ACC112 (cell line): ENCODE measurements around the gene TK1.

Experiments used
- H2AFZ ChIP-seq: fragments of 200-600 bp; sonication (generic); one replicate; pipeline ENCODE4 v1.6.0; 2017; ENCODE audit warnings: antibody characterized with exemption, low read length; ENCODE audit not compliant: unreplicated experiment
- H3K27ac ChIP-seq: fragments of 200-600 bp; sonication (generic); 2 replicates; pipeline ENCODE4 v1.5.1; 2014; ENCODE audit warnings: low read depth, mild to moderate bottlenecking, antibody characterized with exemption, low read length, moderate library complexity
- H3K27me3 ChIP-seq: fragments of 200-600 bp; sonication (generic); 2 replicates; pipeline ENCODE4 v1.6.1; 2014; ENCODE audit warnings: mild to moderate bottlenecking, antibody characterized with exemption, low read length, moderate library complexity, mixed read lengths; ENCODE audit not compliant: insufficient read depth
- H3K36me3 ChIP-seq: fragments of 200-600 bp; sonication (generic); 2 replicates; pipeline ENCODE4 v1.6.1; 2016; ENCODE audit warnings: mild to moderate bottlenecking, antibody characterized with exemption, low read length, moderate library complexity, mixed read lengths; ENCODE audit not compliant: insufficient read depth
- H3K4me1 ChIP-seq: fragments of 200-600 bp; sonication (generic); one replicate; pipeline ENCODE4 v1.6.1; 2016; ENCODE audit warnings: low read length, mixed read lengths; ENCODE audit not compliant: insufficient read depth, unreplicated experiment, control insufficient read depth
- H3K4me3 ChIP-seq: fragments of 200-600 bp; sonication (generic); 2 replicates; pipeline ENCODE4 v1.5.1; 2014; ENCODE audit warnings: mild to moderate bottlenecking, low read depth, low read length
- H3K79me2 ChIP-seq: fragments of 200-600 bp; sonication (generic); one replicate; pipeline ENCODE4 v1.6.0; 2016; ENCODE audit warnings: low read length; ENCODE audit not compliant: control insufficient read depth, unreplicated experiment, insufficient read depth

TK1 gene

DNA sequence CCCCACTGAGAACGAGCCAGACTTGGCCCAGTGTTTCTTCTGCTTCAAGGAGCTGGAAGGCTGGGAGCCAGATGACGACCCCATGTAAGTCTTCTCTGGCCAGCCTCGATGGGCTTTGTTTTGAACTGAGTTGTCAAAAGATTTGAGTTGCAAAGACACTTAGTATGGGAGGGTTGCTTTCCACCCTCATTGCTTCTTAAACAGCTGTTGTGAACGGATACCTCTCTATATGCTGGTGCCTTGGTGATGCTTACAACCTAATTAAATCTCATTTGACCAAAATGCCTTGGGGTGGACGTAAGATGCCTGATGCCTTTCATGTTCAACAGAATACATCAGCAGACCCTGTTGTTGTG lies 27.8 kb upstream of the TK1 start:
- H3K36me3 ChIP-seq = peaks cover 2% of the 10 kb centered on the region; the same call in 1 of the 2 replicates
- H3K79me2 ChIP-seq = peaks cover 38% of the 10 kb centered on the region
- peak overlapping the region; percentile 67 for H3K27ac ChIP-seq
- no peaks in the 10 kb centered on the region for H3K27me3 ChIP-seq
- peak overlapping the region; percentile 91 for H3K4me3 ChIP-seq
- peaks cover 12% of the 10 kb centered on the region for H3K4me1 ChIP-seq
- peak overlapping the region; percentile 79 for H2AFZ ChIP-seq

DNA sequence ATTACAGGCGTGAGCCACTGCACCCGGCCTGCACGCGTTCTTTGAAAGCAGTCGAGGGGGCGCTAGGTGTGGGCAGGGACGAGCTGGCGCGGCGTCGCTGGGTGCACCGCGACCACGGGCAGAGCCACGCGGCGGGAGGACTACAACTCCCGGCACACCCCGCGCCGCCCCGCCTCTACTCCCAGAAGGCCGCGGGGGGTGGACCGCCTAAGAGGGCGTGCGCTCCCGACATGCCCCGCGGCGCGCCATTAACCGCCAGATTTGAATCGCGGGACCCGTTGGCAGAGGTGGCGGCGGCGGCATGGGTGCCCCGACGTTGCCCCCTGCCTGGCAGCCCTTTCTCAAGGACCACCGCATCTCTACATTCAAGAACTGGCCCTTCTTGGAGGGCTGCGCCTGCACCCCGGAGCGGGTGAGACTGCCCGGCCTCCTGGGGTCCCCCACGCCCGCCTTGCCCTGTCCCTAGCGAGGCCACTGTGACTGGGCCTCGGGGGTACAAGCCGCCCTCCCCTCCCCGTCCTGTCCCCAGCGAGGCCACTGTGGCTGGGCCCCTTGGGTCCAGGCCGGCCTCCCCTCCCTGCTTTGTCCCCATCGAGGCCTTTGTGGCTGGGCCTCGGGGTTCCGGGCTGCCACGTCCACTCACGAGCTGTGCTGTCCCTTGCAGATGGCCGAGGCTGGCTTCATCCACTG lies 27.3 kb upstream of the TK1 start, which contains the start of gene BIRC5:
Gene BIRC5, plus strand, starts transcription at position 238 of the 690 bp plus-strand sequence. Its CDS starts 64 bp downstream, at position 302.
- Histone ChIP-seq H3K4me3 (peak within 1 kb of the TSS; percentile 91), H2AFZ (peak within 1 kb of the TSS; percentile 79), H3K36me3 (no peaks in the 10 kb centered on the region), H3K27ac (peak within 1 kb of the TSS; percentile 67), H3K4me1 (peaks cover 12% of the 10 kb centered on the region), H3K27me3 (no peaks in the 10 kb centered on the region), H3K79me2 (peaks cover 34% of the 10 kb centered on the region)

DNA sequence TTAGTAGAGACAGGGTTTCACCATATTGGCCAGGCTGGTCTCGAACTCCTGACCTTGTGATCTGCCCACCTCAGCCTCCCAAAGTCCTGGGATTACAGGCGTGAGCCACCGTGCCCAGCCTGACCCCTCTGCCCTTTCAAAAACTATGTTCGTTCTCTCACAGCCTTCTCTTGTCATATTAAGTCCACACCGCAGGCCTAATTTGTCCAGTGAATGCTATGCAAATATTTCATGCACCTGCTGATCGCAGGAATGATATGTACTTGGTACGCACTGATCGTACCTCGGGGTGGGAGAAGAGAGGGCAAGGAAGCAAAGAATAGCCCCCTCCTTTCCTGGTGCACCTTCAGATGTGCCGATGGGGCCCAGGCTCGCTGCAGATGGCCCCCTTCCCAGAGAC lies 24.2 kb upstream of the TK1 start:
- Histone ChIP-seq H3K36me3 (no peaks in the 10 kb centered on the region), H3K79me2 (peaks cover 20% of the 10 kb centered on the region), H3K4me3 (no peak overlapping the region), H3K27ac (no peak overlapping the region), H2AFZ (no peak overlapping the region), H3K27me3 (no peaks in the 10 kb centered on the region), H3K4me1 (peaks cover 8% of the 10 kb centered on the region)

DNA sequence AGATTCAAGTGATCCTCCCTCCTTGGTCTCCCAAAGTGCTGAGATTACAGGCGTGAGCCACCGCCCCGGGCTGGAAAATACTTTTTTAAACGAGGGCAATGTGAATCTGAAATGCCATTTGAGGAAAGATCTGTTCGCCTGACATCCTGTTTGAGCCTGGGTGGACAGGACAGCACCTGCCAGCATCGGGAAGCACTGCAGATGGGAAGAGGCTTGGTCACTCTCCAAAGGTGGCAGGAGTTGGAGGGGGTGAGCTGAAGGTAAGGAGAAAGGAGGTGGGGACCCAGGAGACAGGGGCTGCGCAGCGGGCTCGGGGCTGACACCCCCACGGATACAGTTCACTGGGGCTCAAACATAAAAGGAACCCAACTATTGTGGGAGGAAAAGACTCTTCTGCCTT lies 23.3 kb upstream of the TK1 start:
- H3K27me3 ChIP-seq = no peaks in the 10 kb centered on the region
- no peaks in the 10 kb centered on the region for H3K4me1 ChIP-seq
- no peak overlapping the region for H3K27ac ChIP-seq
- H3K4me3 ChIP-seq = no peak overlapping the region
- no peaks in the 10 kb centered on the region for H3K36me3 ChIP-seq
- H2AFZ ChIP-seq = no peak overlapping the region
- peaks cover 11% of the 10 kb centered on the region for H3K79me2 ChIP-seq

- Histone ChIP-seq H3K4me3 (no peak overlapping the region), H3K79me2 (no peaks in the 10 kb centered on the region), H3K27ac (no peak overlapping the region), H2AFZ (no peak overlapping the region), H3K27me3 (no peaks in the 10 kb centered on the region), H3K36me3 (no peaks in the 10 kb centered on the region), H3K4me1 (no peaks in the 10 kb centered on the region)
Observed at GRCh38 chr17:78208486-78208885, 21.6 kb upstream of the TK1 start.

GRCh38 chr17:78206298-78206697 lies 19.4 kb upstream of the TK1 start:
- Histone ChIP-seq H3K4me3 (no peak overlapping the region), H3K27ac (no peak overlapping the region), H2AFZ (no peak overlapping the region), H3K79me2 (no peaks in the 10 kb centered on the region), H3K27me3 (no peaks in the 10 kb centered on the region), H3K36me3 (no peaks in the 10 kb centered on the region), H3K4me1 (no peaks in the 10 kb centered on the region)

DNA sequence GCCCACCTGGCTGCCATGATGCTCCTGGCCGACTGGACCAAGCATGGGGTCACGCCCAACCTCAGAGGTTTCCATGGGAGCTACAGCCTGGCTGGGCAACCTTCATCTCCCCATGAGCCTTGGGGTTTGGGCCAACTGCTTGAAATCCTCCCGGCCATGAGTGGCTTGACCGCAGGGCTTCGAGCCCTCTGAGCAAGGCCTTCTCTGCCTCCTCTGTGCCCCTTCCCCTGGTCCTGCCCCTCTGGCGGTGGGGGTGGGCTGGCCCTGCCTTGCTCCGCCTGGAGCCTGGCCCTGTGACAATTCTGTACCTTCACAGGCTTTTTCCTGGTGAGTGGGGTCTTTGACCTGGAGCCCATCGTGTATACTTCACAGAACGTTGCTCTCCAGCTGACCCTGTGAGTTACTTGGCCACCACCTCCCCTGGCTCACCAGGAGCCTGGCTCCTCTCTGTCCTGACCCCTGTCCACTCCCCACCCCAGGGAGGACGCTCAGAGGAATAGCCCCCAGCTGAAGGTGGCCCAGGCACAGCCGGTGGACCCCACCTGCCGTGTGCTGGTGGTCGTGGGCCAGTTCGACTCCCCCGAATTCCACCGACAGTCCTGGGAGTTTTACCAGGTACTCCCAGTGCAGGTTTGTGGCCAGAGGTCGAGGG lies 18.4 kb upstream of the TK1 start:
- no peak overlapping the region for H2AFZ ChIP-seq
- H3K79me2 ChIP-seq = peaks cover 4% of the 10 kb centered on the region
- H3K36me3 ChIP-seq = no peaks in the 10 kb centered on the region
- no peaks in the 10 kb centered on the region for H3K4me1 ChIP-seq
- H3K4me3 ChIP-seq = no peak overlapping the region
- no peak overlapping the region for H3K27ac ChIP-seq
- H3K27me3 ChIP-seq = no peaks in the 10 kb centered on the region

DNA sequence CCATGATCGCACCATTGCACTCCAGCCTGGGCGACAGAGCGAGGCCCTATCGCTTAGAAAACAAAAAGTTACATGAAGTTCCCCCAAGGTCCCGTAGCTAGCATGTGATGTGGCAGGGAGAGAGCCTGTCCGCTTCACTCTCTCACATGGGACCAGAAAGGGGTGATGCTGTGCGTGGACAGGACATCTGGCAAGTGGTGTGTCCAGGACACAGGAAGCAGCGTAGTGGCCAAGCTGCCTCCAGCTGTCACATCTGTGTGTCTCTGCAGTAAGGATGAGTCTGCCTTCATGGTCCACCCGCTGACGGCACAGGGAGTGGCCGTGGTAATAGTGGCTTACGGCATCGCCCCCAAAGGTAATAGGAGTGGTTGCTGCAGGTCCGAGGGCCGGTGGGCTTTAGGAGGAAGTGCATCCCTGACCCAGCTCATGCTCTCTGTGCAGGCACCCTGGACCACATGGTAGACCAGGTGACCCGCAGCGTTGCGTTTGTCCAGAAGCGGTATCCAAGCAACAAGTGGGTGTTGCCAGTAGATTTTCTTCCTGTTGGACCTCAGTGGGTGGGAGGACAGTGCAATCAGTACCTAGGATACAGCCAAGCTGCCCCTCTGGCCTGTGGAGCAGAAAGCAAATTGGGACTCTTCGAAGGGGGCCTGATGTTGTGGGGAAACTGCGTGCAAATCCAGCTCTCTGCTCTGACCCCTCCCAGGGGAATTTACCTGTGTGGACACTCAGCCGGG lies 17.7 kb upstream of the TK1 start:
- peaks cover 4% of the 10 kb centered on the region for H3K79me2 ChIP-seq
- peaks cover 4% of the 10 kb centered on the region; the same call in 1 of the 2 replicates for H3K36me3 ChIP-seq
- no peak overlapping the region for H3K4me3 ChIP-seq
- no peak overlapping the region for H2AFZ ChIP-seq
- H3K27ac ChIP-seq = no peak overlapping the region
- H3K27me3 ChIP-seq = no peaks in the 10 kb centered on the region
- H3K4me1 ChIP-seq = no peaks in the 10 kb centered on the region

DNA sequence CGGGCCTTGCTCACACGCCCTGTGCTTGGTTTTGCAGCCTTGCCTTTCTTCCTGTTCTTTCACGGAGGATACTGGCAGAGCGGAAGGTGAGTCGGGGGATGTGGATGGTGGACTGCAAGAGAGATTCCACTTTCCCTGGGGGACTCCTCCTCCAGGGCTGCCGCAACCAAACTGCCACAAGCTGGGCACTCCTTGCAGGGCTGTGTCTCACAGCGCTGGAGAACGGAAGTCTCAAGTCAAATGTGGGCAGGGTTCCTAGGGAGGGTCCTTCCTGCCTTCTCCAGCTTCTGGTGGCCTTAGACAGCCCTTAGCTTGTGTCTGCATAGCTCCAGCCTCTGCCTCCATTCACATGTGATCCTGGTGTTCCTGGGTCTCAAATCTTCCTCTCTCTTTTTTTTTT lies 15.8 kb upstream of the TK1 start:
- no peak overlapping the region for H3K4me3 ChIP-seq
- no peak overlapping the region for H2AFZ ChIP-seq
- no peaks in the 10 kb centered on the region for H3K27me3 ChIP-seq
- no peak overlapping the region for H3K27ac ChIP-seq
- peaks cover 4% of the 10 kb centered on the region for H3K79me2 ChIP-seq
- no peaks in the 10 kb centered on the region for H3K4me1 ChIP-seq
- peaks cover 4% of the 10 kb centered on the region; the same call in 1 of the 2 replicates for H3K36me3 ChIP-seq

DNA sequence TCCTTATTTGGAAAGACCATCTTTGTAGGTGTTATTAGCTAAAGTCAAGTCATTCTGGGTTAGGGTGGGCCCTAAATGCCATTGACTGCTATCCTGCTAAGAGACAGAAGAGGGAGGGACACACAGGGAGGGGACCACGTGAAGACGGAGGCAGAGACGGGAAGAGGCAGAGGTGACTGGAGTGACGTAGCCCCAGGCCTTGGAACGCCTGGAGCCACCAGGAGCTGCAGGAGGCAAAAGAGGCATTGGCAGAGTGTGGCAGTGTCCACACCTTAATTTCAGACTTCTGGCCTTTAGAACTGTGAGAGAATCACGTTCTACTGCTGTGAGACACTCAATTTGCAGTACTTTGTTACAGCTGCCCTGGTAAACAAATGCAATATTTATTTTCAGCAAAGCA lies 13.6 kb upstream of the TK1 start:
- no peaks in the 10 kb centered on the region for H3K4me1 ChIP-seq
- no peak overlapping the region for H3K4me3 ChIP-seq
- no peak overlapping the region for H2AFZ ChIP-seq
- H3K36me3 ChIP-seq = peaks cover 9% of the 10 kb centered on the region; the same call in 1 of the 2 replicates
- no peak overlapping the region for H3K27ac ChIP-seq
- no peaks in the 10 kb centered on the region for H3K27me3 ChIP-seq
- peaks cover 4% of the 10 kb centered on the region for H3K79me2 ChIP-seq
